ENCODE measurements around the gene GABRG2. TPM values are rescaled to one million over a fixed set of nuclear protein-coding genes. Genes with fewer than 3 reads are reported as not detected.
"Not testable (repeated sequence)": the region's sequence is repeated elsewhere in the genome, so short reads cannot be mapped to it uniquely, and the experiment has no call there.

Gene GABRG2
- total and polyA plus RNA-seq, 2 experiments from 2014 or later = 3.5 to 5.3 TPM

GRCh38 chr5:162047279-162047678 is 20.3 kb upstream of the GABRG2 start:
- Histone ChIP-seq H3K79me2 (replicated peaks; ENCODE audit: insufficient read depth) (no peaks in the 10 kb centered on the region), H3F3A (replicated peaks; ENCODE audit: low read depth) (no peaks in the 10 kb centered on the region), H3K4me1 (ENCODE audit: insufficient read depth) (peaks cover 12% of the 10 kb centered on the region), H3K27me3 (ENCODE audit: insufficient read depth) (no peaks in the 10 kb centered on the region), H3K4me3 (no peak overlapping the region), H3K36me3 (ENCODE audit: insufficient read depth) (no peaks in the 10 kb centered on the region), H4K20me1 (replicated peaks; ENCODE audit: insufficient read depth) (no peaks in the 10 kb centered on the region), H3K27ac (ENCODE audit: low read depth) (no peak overlapping the region), H2AFZ (no peak overlapping the region), H3K4me2 (no peak overlapping the region), H3K9me2 (ENCODE audit: insufficient read depth) (no peaks in the 10 kb centered on the region)
- H3K36me3 Mint-ChIP-seq (ENCODE audit: low read depth) = no peaks in the 10 kb centered on the region
- H3K9me3 Mint-ChIP-seq = no peaks in the 10 kb centered on the region
- H3K27ac Mint-ChIP-seq = peak overlapping the region; percentile 24; the same call in 1 of the 2 replicates
- ATAC-seq (no peak), DNase-seq (ENCODE audit: low spot score) (peak; percentile 3)
- TF ChIP-seq ZNF331 (CRISPR knock-in tag; IDR thresholded peaks at IDR 0.05; ENCODE audit: low read depth) (peak; percentile 70), ETS1 (IDR thresholded peaks at IDR 0.05) (no peak)
- H3K27me3 Mint-ChIP-seq (ENCODE audit: insufficient read depth, low read depth, poor library complexity) = no peaks in the 10 kb centered on the region
- H3K4me3 Mint-ChIP-seq = no peak overlapping the region
- H3K4me1 Mint-ChIP-seq = peaks cover 6% of the 10 kb centered on the region

- Histone ChIP-seq H3K27ac (ENCODE audit: low read depth) (no peak overlapping the region), H3F3A (replicated peaks; ENCODE audit: low read depth) (no peaks in the 10 kb centered on the region), H3K4me2 (peak overlapping the region; percentile 53), H3K27me3 (ENCODE audit: insufficient read depth) (no peaks in the 10 kb centered on the region), H3K4me1 (ENCODE audit: insufficient read depth) (peaks cover 21% of the 10 kb centered on the region), H3K36me3 (ENCODE audit: insufficient read depth) (no peaks in the 10 kb centered on the region), H3K4me3 (0 out of 2 replicates have a peak overlapping the region, but pooled peaks have one; percentile 8), H2AFZ (no peak overlapping the region), H3K79me2 (replicated peaks; ENCODE audit: insufficient read depth) (no peaks in the 10 kb centered on the region), H3K9me2 (ENCODE audit: insufficient read depth) (no peaks in the 10 kb centered on the region), H4K20me1 (replicated peaks; ENCODE audit: insufficient read depth) (no peaks in the 10 kb centered on the region)
- Mint-ChIP-seq H3K27ac (peak overlapping the region; percentile 8), H3K9me3 (peaks cover 9% of the 10 kb centered on the region; the same call in 1 of the 3 replicates), H3K36me3 (ENCODE audit: low read depth) (0 out of 3 replicates have a peak, but pooled peaks cover 4% of the 10 kb centered on the region), H3K27me3 (ENCODE audit: insufficient read depth, low read depth, poor library complexity) (no peaks in the 10 kb centered on the region), H3K4me3 (no peak overlapping the region), H3K4me1 (peaks cover 10% of the 10 kb centered on the region)
- TF ChIP-seq ETS1 (IDR thresholded peaks at IDR 0.05) (no peak), ZNF331 (CRISPR knock-in tag; IDR thresholded peaks at IDR 0.05; ENCODE audit: low read depth) (no peak)
- peak; percentile 9 for DNase-seq (ENCODE audit: low spot score)
- no peak for ATAC-seq
Measured at GRCh38 chr5:162052676-162053075, 14.9 kb upstream of the GABRG2 start.

- not testable (repeated sequence) for H3K36me3 ChIP-seq (ENCODE audit: insufficient read depth); H3K4me2 ChIP-seq; H3K27ac ChIP-seq (ENCODE audit: low read depth); H3K27ac Mint-ChIP-seq; H4K20me1 ChIP-seq (replicated peaks; ENCODE audit: insufficient read depth); H3K9me2 ChIP-seq (ENCODE audit: insufficient read depth); H3K4me3 ChIP-seq; DNase-seq (ENCODE audit: low spot score); H3F3A ChIP-seq (replicated peaks; ENCODE audit: low read depth); H3K27me3 ChIP-seq (ENCODE audit: insufficient read depth); ATAC-seq; H3K27me3 Mint-ChIP-seq (ENCODE audit: insufficient read depth, low read depth, poor library complexity); H3K36me3 Mint-ChIP-seq (ENCODE audit: low read depth); H3K9me3 Mint-ChIP-seq; H3K79me2 ChIP-seq (replicated peaks; ENCODE audit: insufficient read depth); H2AFZ ChIP-seq; H3K4me3 Mint-ChIP-seq
- peaks cover 21% of the 10 kb centered on the region for H3K4me1 ChIP-seq (ENCODE audit: insufficient read depth)
- peaks cover 10% of the 10 kb centered on the region for H3K4me1 Mint-ChIP-seq
Measured at GRCh38 chr5:162055095-162055494, 12.5 kb upstream of the GABRG2 start.

Measured in GM23338 (cell line).